ENCODE data around the gene KIF1C.

DNA sequence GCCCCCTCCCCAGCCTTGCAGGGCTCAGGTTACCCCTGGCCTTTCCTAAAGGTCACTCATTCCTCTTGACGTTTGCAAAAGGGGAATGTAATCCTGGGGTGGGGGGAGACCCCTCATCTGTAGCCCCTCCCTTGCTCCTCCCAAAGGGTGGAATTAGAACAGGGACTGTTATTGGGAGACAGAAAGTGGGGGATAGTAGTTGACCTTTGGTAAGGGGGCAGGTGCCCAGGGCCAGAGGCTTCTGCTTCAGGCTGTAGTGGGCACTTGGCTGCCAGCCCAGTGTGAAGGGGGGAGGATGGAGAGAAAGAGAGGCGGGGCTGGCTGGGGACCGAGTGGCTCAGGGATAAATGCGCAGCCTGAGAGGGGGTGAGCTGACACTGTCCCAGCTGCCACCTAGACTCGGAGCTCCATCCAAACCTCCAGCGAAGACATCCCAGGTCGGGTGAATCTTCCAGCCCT is 47.0 kb upstream of the KIF1C start, which contains the start of gene ENO3:
- TF ChIP-seq CTCF (IDR thresholded peaks at IDR 0.05) (no peak), POLR2A (IDR thresholded peaks at IDR 0.05) (no peak)
